ENCODE measurements around the gene ARSG. TPM values are rescaled to one million over a fixed set of nuclear protein-coding genes. Genes with fewer than 3 reads are reported as not detected.

Gene ARSG
- total and polyA plus RNA-seq, 2 experiments from 2014 or later: 1.7 to 5.1 TPM

- peaks cover 14% of the 10 kb centered on the region; the same call in 2 of the 3 replicates for H3K36me3 Mint-ChIP-seq (ENCODE audit: low read depth)
- H3K4me1 Mint-ChIP-seq: peaks cover 9% of the 10 kb centered on the region
- no peaks in the 10 kb centered on the region for H3K27me3 ChIP-seq (ENCODE audit: insufficient read depth)
- no peak overlapping the region for H3K27ac Mint-ChIP-seq
- no peak overlapping the region for H2AFZ ChIP-seq
- no peak overlapping the region for H3K27ac ChIP-seq (ENCODE audit: low read depth)
- H3K36me3 ChIP-seq (ENCODE audit: insufficient read depth): no peaks in the 10 kb centered on the region
- H3K9me2 ChIP-seq (ENCODE audit: insufficient read depth): no peaks in the 10 kb centered on the region
- H3K4me3 Mint-ChIP-seq: no peak overlapping the region
- no peaks in the 10 kb centered on the region for H3K9me3 Mint-ChIP-seq
- no peaks in the 10 kb centered on the region for H3F3A ChIP-seq (replicated peaks; ENCODE audit: low read depth)
- H4K20me1 ChIP-seq (replicated peaks; ENCODE audit: insufficient read depth): no peaks in the 10 kb centered on the region
- H3K4me3 ChIP-seq: no peak overlapping the region
- no peaks in the 10 kb centered on the region for H3K79me2 ChIP-seq (replicated peaks; ENCODE audit: insufficient read depth)
- no peak overlapping the region for H3K4me2 ChIP-seq
- ATAC-seq: no peak
- no peak for DNase-seq (ENCODE audit: low spot score)
- peaks cover 2% of the 10 kb centered on the region for H3K27me3 Mint-ChIP-seq (ENCODE audit: insufficient read depth, low read depth, poor library complexity)
- TF ChIP-seq ZNF114 (CRISPR knock-in tag; IDR thresholded peaks at IDR 0.05): no peak
- TF ChIP-seq ZNF462 (CRISPR knock-in tag; IDR thresholded peaks at IDR 0.05): no peak
- no peak for TF ChIP-seq POLR2AphosphoS5 (IDR thresholded peaks at IDR 0.05; ENCODE audit: low read depth)
- TF ChIP-seq EZH2 (IDR thresholded peaks at IDR 0.05; ENCODE audit: low read depth, unreplicated experiment): no peak
- TF ChIP-seq, protein P1, sequence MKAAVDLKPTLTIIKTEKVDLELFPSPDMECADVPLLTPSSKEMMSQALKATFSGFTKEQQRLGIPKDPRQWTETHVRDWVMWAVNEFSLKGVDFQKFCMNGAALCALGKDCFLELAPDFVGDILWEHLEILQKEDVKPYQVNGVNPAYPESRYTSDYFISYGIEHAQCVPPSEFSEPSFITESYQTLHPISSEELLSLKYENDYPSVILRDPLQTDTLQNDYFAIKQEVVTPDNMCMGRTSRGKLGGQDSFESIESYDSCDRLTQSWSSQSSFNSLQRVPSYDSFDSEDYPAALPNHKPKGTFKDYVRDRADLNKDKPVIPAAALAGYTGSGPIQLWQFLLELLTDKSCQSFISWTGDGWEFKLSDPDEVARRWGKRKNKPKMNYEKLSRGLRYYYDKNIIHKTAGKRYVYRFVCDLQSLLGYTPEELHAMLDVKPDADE (IDR thresholded peaks at IDR 0.05): no peak
- H3K4me1 ChIP-seq (ENCODE audit: insufficient read depth): no peaks in the 10 kb centered on the region
These were observed 141.9 kb downstream of the ARSG start for GRCh38 chr17:68433211-68433610.
